ENCODE data around the gene EIF1AD.
"Not testable (repeated sequence)": the region's sequence is repeated elsewhere in the genome, so short reads cannot be mapped to it uniquely, and the experiment has no call there.

The EIF1AD gene

DNA sequence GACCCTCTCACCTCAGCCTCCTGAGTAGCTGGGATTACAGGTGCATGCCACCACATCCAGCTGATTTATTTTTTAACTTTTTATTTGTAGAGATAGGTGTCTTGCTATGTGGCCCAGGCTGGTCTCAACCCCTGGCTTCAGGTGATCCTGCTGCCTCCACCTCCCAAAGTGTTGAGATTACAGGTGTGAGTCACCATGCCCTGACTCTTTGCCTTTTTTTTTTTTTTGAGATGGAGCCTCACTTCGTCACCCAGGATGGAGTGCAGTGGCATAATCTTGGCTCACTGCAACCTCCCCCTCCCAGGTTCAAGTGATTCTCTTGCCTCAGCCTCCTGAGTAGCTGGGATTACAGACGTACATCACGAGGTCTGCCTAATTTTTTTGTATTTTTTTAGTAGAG lies 50.3 kb downstream of the EIF1AD start:
- 60% methylated on average over 2 of the region's 3 CpGs for WGBS
- H2BK12ac ChIP-seq (ENCODE audit: low read length in 2 of 2); H3K36me3 ChIP-seq (ENCODE audit: control insufficient read depth in 1 of 2, insufficient read depth in 2 of 2, low read depth in 1 of 2, low read length in 2 of 2); H3K79me1 ChIP-seq (replicated peaks; ENCODE audit: low read length, poor library complexity, severe bottlenecking); H2BK120ac ChIP-seq (ENCODE audit: low read depth, low read length); H3K23ac ChIP-seq (ENCODE audit: low read length in 2 of 2); H3K4me3 ChIP-seq (ENCODE audit: insufficient read depth in 1 of 2, low read depth in 1 of 2, low read length in 2 of 2); H4K8ac ChIP-seq (ENCODE audit: low read length); H3K18ac ChIP-seq (ENCODE audit: low read depth in 1 of 2, low read length in 2 of 2); H2AFZ ChIP-seq (ENCODE audit: low read depth, low read length); H4K91ac ChIP-seq (ENCODE audit: low read length); H3K4me2 ChIP-seq (ENCODE audit: low read length, poor library complexity, severe bottlenecking); DNase-seq; H3K14ac ChIP-seq (ENCODE audit: low read length in 2 of 2); H3K9me3 ChIP-seq (ENCODE audit: control insufficient read depth, low read length); H3K4me1 ChIP-seq (ENCODE audit: control insufficient read depth, insufficient read depth, low read depth, low read length); H2BK5ac ChIP-seq (ENCODE audit: low read depth, low read length, poor library complexity, severe bottlenecking); H3K4ac ChIP-seq (ENCODE audit: low read depth in 1 of 2, low read length in 2 of 2); H2BK15ac ChIP-seq (ENCODE audit: low read depth, poor library complexity, severe bottlenecking); H3K27ac ChIP-seq (ENCODE audit: low read length, poor library complexity, severe bottlenecking); H2AK5ac ChIP-seq (ENCODE audit: low read length, severe bottlenecking); H3K9ac ChIP-seq (ENCODE audit: low read length): not testable (repeated sequence)
- peaks cover 0 to 13% of the 10 kb centered on the region in 2 experiments for H3K27me3 ChIP-seq (ENCODE audit: control insufficient read depth in 1 of 2, insufficient read depth in 1 of 2, low read length in 2 of 2)

DNA sequence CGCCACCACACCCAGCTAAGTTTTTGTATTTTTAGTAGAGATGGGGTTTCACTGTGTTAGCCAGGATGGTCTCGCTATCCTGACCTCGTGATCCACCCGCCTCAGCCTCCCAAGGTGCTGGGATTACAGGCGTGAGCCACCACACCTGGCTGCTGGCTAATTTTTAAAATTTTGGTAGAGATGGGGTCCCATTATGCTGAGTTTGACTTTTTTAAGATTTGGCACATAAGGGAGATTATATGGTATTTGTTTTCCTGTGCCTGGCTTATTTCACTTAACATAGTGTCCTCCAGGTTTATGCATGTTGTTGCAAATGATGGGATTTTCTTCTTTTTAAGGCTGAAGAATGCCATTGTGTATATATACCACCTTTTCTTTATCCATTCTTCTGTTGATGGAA lies 51.2 kb downstream of the EIF1AD start:
- H3K4ac ChIP-seq (ENCODE audit: low read depth in 1 of 2, low read length in 2 of 2); H2BK15ac ChIP-seq (ENCODE audit: low read depth, poor library complexity, severe bottlenecking); DNase-seq; H2BK12ac ChIP-seq (ENCODE audit: low read length in 2 of 2); H3K4me2 ChIP-seq (ENCODE audit: low read length, poor library complexity, severe bottlenecking); H3K9me3 ChIP-seq (ENCODE audit: control insufficient read depth, low read length); H2AK5ac ChIP-seq (ENCODE audit: low read length, severe bottlenecking); H3K9ac ChIP-seq (ENCODE audit: low read length); H3K14ac ChIP-seq (ENCODE audit: low read length in 2 of 2); H3K36me3 ChIP-seq (ENCODE audit: control insufficient read depth in 1 of 2, insufficient read depth in 2 of 2, low read depth in 1 of 2, low read length in 2 of 2); H2BK120ac ChIP-seq (ENCODE audit: low read depth, low read length); H2BK5ac ChIP-seq (ENCODE audit: low read depth, low read length, poor library complexity, severe bottlenecking); H3K4me3 ChIP-seq (ENCODE audit: insufficient read depth in 1 of 2, low read depth in 1 of 2, low read length in 2 of 2); H2AFZ ChIP-seq (ENCODE audit: low read depth, low read length); H3K79me1 ChIP-seq (replicated peaks; ENCODE audit: low read length, poor library complexity, severe bottlenecking); H4K91ac ChIP-seq (ENCODE audit: low read length); H4K8ac ChIP-seq (ENCODE audit: low read length); H3K18ac ChIP-seq (ENCODE audit: low read depth in 1 of 2, low read length in 2 of 2); H3K4me1 ChIP-seq (ENCODE audit: control insufficient read depth, insufficient read depth, low read depth, low read length); H3K23ac ChIP-seq (ENCODE audit: low read length in 2 of 2); H3K27ac ChIP-seq (ENCODE audit: low read length, poor library complexity, severe bottlenecking): not testable (repeated sequence)
- peaks cover 0 to 13% of the 10 kb centered on the region in 2 experiments for H3K27me3 ChIP-seq (ENCODE audit: control insufficient read depth in 1 of 2, insufficient read depth in 1 of 2, low read length in 2 of 2)
- 97% methylated on average over 5 of the region's 5 CpGs for WGBS

GRCh38 chr11:65947603-65948125 lies 54.3 kb downstream of the EIF1AD start:
- no peak overlapping the region for H2AFZ ChIP-seq (ENCODE audit: low read depth, low read length)
- no peaks in the 10 kb centered on the region for H3K9me3 ChIP-seq (ENCODE audit: control insufficient read depth, low read length)
- H3K14ac ChIP-seq (ENCODE audit: low read length in 2 of 2): peak overlapping the region in 1 of 2 experiments; percentile 59
- no peak for DNase-seq
- H3K4me1 ChIP-seq (ENCODE audit: control insufficient read depth, insufficient read depth, low read depth, low read length): no peaks in the 10 kb centered on the region
- no peak overlapping the region for H2BK5ac ChIP-seq (ENCODE audit: low read depth, low read length, poor library complexity, severe bottlenecking)
- H3K27ac ChIP-seq (ENCODE audit: low read length, poor library complexity, severe bottlenecking): no peak overlapping the region
- no peak overlapping the region for H3K4ac ChIP-seq (ENCODE audit: low read depth in 1 of 2, low read length in 2 of 2)
- H3K9ac ChIP-seq (ENCODE audit: low read length): no peak overlapping the region
- no peak overlapping the region for H3K23ac ChIP-seq (ENCODE audit: low read length in 2 of 2)
- H3K18ac ChIP-seq (ENCODE audit: low read depth in 1 of 2, low read length in 2 of 2): no peak overlapping the region
- peaks cover 0 to 13% of the 10 kb centered on the region in 2 experiments for H3K27me3 ChIP-seq (ENCODE audit: control insufficient read depth in 1 of 2, insufficient read depth in 1 of 2, low read length in 2 of 2)
- no peaks in the 10 kb centered on the region for H3K36me3 ChIP-seq (ENCODE audit: control insufficient read depth in 1 of 2, insufficient read depth in 2 of 2, low read depth in 1 of 2, low read length in 2 of 2)
- no peak overlapping the region for H3K4me2 ChIP-seq (ENCODE audit: low read length, poor library complexity, severe bottlenecking)
- H3K4me3 ChIP-seq (ENCODE audit: insufficient read depth in 1 of 2, low read depth in 1 of 2, low read length in 2 of 2): no peak overlapping the region
- H4K91ac ChIP-seq (ENCODE audit: low read length): no peak overlapping the region
- H2BK15ac ChIP-seq (ENCODE audit: low read depth, poor library complexity, severe bottlenecking): no peak overlapping the region
- no peaks in the 10 kb centered on the region for H3K79me1 ChIP-seq (replicated peaks; ENCODE audit: low read length, poor library complexity, severe bottlenecking)
- no peak overlapping the region for H2BK120ac ChIP-seq (ENCODE audit: low read depth, low read length)
- no peak overlapping the region for H2AK5ac ChIP-seq (ENCODE audit: low read length, severe bottlenecking)
- no peak overlapping the region for H2BK12ac ChIP-seq (ENCODE audit: low read length in 2 of 2)
- no peak overlapping the region for H4K8ac ChIP-seq (ENCODE audit: low read length)
- WGBS: 86% methylated on average over 11 of the region's 12 CpGs

DNA sequence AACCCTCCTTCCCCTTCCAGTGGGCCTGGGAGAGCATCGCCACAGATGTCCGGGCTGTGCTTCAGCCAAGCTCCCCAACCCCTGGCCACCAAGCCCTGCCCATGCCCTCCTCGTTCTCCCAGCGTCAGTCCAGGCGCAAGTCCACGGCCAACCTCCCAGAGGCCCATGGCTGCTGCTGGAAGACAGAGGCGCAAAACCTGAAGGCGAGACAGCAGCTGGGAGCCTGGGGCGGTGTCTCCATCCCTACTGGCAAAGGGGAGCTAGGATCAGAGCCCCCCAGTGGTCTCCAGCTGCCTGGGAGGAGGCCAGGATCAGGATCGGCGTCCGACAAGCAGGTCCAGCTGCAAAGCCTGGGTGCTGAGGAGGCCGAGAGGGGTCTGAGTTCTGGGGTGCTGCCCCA lies 54.8 kb downstream of the EIF1AD start:
- Histone ChIP-seq H2BK12ac (ENCODE audit: low read length in 2 of 2) (no peak overlapping the region), H3K27me3 (ENCODE audit: control insufficient read depth in 1 of 2, insufficient read depth in 1 of 2, low read length in 2 of 2) (peaks cover 0 to 13% of the 10 kb centered on the region in 2 experiments), H3K27ac (ENCODE audit: low read length, poor library complexity, severe bottlenecking) (no peak overlapping the region), H2BK120ac (ENCODE audit: low read depth, low read length) (no peak overlapping the region), H3K79me1 (replicated peaks; ENCODE audit: low read length, poor library complexity, severe bottlenecking) (no peaks in the 10 kb centered on the region), H4K8ac (ENCODE audit: low read length) (no peak overlapping the region), H2AK5ac (ENCODE audit: low read length, severe bottlenecking) (no peak overlapping the region), H3K36me3 (ENCODE audit: control insufficient read depth in 1 of 2, insufficient read depth in 2 of 2, low read depth in 1 of 2, low read length in 2 of 2) (no peaks in the 10 kb centered on the region), H3K23ac (ENCODE audit: low read length in 2 of 2) (no peak overlapping the region), H3K9ac (ENCODE audit: low read length) (no peak overlapping the region), H4K91ac (ENCODE audit: low read length) (no peak overlapping the region), H3K18ac (ENCODE audit: low read depth in 1 of 2, low read length in 2 of 2) (no peak overlapping the region), H2BK5ac (ENCODE audit: low read depth, low read length, poor library complexity, severe bottlenecking) (no peak overlapping the region), H3K4me3 (ENCODE audit: insufficient read depth in 1 of 2, low read depth in 1 of 2, low read length in 2 of 2) (no peak overlapping the region), H2AFZ (ENCODE audit: low read depth, low read length) (no peak overlapping the region), H3K4me2 (ENCODE audit: low read length, poor library complexity, severe bottlenecking) (no peak overlapping the region), H3K9me3 (ENCODE audit: control insufficient read depth, low read length) (no peaks in the 10 kb centered on the region), H2BK15ac (ENCODE audit: low read depth, poor library complexity, severe bottlenecking) (no peak overlapping the region), H3K4me1 (ENCODE audit: control insufficient read depth, insufficient read depth, low read depth, low read length) (no peaks in the 10 kb centered on the region), H3K4ac (ENCODE audit: low read depth in 1 of 2, low read length in 2 of 2) (no peak overlapping the region), H3K14ac (ENCODE audit: low read length in 2 of 2) (no peak overlapping the region)
- WGBS: 79% methylated on average over 13 of the region's 13 CpGs
- no peak for DNase-seq

Data from mesenchymal stem cell (in vitro differentiated cells and primary cell).